ENCODE results near the gene RRAGD. TPM values are rescaled to one million over a fixed set of nuclear protein-coding genes. Genes with fewer than 3 reads are reported as not detected.

Gene RRAGD
- total RNA-seq, 1 donor from 2014 or later, result 3.4 TPM

DNA sequence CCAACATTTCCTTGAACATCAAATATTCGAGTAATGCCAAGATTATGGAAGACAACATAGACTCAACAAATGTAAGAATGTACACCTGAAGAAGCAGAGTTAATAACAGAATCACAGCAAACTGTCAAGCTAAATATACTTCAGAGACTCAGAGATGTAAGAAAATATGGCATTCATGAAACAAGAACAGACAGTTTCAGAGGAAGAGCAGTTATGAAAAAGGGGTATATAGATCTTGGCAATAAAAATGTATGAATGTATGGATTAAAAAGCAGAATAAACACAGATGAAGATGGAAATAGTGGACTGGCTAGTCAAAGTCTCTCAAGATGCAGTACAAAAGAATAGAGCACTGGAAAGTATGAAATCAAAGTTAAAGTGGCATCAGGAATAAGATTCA lies 18.4 kb downstream of the RRAGD start:
- FAIRE-seq (no peak), DNase-seq (ENCODE audit: low read depth) (no peak)
- TF ChIP-seq, protein P1, sequence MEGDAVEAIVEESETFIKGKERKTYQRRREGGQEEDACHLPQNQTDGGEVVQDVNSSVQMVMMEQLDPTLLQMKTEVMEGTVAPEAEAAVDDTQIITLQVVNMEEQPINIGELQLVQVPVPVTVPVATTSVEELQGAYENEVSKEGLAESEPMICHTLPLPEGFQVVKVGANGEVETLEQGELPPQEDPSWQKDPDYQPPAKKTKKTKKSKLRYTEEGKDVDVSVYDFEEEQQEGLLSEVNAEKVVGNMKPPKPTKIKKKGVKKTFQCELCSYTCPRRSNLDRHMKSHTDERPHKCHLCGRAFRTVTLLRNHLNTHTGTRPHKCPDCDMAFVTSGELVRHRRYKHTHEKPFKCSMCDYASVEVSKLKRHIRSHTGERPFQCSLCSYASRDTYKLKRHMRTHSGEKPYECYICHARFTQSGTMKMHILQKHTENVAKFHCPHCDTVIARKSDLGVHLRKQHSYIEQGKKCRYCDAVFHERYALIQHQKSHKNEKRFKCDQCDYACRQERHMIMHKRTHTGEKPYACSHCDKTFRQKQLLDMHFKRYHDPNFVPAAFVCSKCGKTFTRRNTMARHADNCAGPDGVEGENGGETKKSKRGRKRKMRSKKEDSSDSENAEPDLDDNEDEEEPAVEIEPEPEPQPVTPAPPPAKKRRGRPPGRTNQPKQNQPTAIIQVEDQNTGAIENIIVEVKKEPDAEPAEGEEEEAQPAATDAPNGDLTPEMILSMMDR (IDR thresholded peaks at IDR 0.05; ENCODE audit: insufficient read depth, low read length, severe bottlenecking), result no peak
- Histone ChIP-seq H3K36me3 (ENCODE audit: control insufficient read depth, insufficient read depth, low read length) (no peaks in the 10 kb centered on the region), H3K4me3 (ENCODE audit: low read depth, low read length) (no peak overlapping the region), H3K27me3 (ENCODE audit: control insufficient read depth, insufficient read depth, low read length) (peaks cover 3% of the 10 kb centered on the region)

DNA sequence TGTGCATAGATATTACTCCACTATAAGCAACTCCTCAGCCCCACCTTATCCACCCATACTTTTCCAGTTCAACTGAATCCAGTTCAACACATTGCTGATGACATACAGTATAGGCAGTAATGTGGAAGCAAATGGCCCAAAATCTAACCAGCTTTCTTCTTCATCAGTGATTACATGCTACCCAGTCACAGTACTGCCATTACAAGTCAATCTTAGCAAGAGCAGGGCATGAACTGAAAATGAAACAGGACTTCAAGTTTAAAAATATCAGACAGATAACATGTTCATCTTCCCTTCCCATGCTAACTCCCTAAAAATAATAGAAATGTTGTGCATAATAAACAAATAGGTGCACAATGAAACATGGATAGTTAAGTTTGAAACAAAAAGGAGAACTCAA lies 19.2 kb downstream of the RRAGD start:
- no peak for FAIRE-seq
- Histone ChIP-seq H3K4me3 (ENCODE audit: low read depth, low read length) (no peak overlapping the region), H3K36me3 (ENCODE audit: control insufficient read depth, insufficient read depth, low read length) (no peaks in the 10 kb centered on the region), H3K27me3 (ENCODE audit: control insufficient read depth, insufficient read depth, low read length) (peaks cover 3% of the 10 kb centered on the region)
- DNase-seq (ENCODE audit: low read depth), result no peak
- TF ChIP-seq, protein P1 (IDR thresholded peaks at IDR 0.05; ENCODE audit: insufficient read depth, low read length, severe bottlenecking), result no peak

DNA sequence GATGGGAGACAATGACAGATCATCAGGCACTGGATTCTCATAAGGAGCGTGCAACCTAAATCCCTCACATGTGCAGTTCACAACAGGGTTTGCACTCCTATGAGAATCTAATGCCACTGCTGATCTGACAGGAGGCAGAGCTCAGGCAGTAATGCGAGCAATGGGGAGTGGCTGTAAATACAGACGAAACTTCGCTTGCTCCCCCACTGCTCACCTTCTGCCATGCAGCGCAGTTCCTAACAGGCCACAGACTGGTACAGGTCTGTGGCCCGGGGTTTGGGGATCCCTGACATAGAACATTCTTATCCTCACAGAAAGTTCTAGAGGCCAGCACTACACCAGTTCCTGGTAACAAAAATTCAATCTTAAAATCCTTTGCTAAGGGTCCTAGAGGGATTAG lies 23.2 kb downstream of the RRAGD start:
- DNase-seq (ENCODE audit: low read depth), result no peak
- FAIRE-seq, result no peak
- Histone ChIP-seq H3K36me3 (ENCODE audit: control insufficient read depth, insufficient read depth, low read length) (no peaks in the 10 kb centered on the region), H3K27me3 (ENCODE audit: control insufficient read depth, insufficient read depth, low read length) (peaks cover 3% of the 10 kb centered on the region), H3K4me3 (ENCODE audit: low read depth, low read length) (no peak overlapping the region)
- TF ChIP-seq, protein P1 (IDR thresholded peaks at IDR 0.05; ENCODE audit: insufficient read depth, low read length, severe bottlenecking), result no peak

DNA sequence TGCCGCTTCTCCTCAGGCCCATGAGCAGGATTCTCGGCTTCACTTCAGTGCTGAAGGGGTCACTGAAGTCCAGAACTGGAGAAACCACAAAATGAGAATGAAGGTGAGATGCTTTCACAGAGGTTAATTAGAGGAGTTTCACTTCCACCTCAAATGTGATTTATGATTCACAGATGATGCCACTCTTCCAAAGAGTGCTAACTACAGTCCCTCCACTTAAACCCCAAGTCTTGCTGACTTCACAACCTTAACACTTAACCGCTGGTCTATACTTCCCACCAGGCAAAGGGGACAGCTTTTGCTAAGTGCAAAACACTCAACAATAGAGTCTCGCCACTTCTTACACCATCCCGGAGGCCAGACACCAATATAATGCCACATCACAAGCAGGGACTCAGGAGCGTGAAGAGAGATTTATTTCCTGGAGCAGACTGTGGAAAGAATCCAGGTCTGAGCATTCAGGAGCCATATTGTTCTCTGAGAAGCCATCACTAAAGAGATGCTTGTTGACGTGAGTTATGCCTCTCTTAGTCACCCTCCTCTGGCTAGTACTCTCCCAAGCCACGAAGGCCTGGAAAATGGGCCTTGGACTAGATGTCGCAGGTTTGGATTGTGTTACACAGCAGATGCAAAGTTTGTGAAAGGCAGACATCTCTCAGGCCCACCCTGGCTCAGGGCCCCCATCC lies 24.4 kb downstream of the RRAGD start:
- no peak for DNase-seq (ENCODE audit: low read depth)
- TF ChIP-seq, protein P1 (IDR thresholded peaks at IDR 0.05; ENCODE audit: insufficient read depth, low read length, severe bottlenecking), result no peak
- Histone ChIP-seq H3K27me3 (ENCODE audit: control insufficient read depth, insufficient read depth, low read length) (no peaks in the 10 kb centered on the region), H3K36me3 (ENCODE audit: control insufficient read depth, insufficient read depth, low read length) (no peaks in the 10 kb centered on the region), H3K4me3 (ENCODE audit: low read depth, low read length) (no peak overlapping the region)
- FAIRE-seq, result no peak

DNA sequence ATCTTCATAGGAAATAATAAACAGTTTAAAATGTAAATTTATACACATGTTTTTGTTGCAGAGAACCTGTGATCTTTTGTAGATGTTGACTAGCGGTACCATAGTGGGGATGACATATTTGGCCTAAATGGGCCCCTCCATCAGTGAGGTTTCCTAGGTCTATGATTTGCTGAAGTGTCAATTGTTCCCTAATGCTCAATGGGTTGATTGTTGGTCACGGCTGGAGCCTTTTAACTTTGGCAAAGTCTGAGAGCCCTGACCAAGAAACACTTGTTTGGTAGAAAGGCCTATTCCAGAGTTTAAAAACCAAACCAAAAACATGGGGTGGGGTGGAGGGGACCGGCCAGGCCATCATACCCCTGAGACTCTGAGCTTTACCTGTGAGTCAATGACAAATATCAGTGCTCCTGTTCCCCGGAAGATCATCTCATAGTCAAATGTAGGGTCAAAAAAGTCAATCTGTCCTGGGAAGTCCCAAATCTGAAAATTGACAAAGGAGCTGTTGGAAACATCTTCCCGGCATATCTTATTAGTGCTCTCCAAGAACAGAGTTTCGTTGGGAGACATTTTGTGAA lies 25.1 kb downstream of the RRAGD start:
- DNase-seq (ENCODE audit: low read depth) (no peak), FAIRE-seq (no peak)
- Histone ChIP-seq H3K36me3 (ENCODE audit: control insufficient read depth, insufficient read depth, low read length) (no peaks in the 10 kb centered on the region), H3K4me3 (ENCODE audit: low read depth, low read length) (no peak overlapping the region), H3K27me3 (ENCODE audit: control insufficient read depth, insufficient read depth, low read length) (no peaks in the 10 kb centered on the region)
- TF ChIP-seq, protein P1 (IDR thresholded peaks at IDR 0.05; ENCODE audit: insufficient read depth, low read length, severe bottlenecking), result no peak

DNA sequence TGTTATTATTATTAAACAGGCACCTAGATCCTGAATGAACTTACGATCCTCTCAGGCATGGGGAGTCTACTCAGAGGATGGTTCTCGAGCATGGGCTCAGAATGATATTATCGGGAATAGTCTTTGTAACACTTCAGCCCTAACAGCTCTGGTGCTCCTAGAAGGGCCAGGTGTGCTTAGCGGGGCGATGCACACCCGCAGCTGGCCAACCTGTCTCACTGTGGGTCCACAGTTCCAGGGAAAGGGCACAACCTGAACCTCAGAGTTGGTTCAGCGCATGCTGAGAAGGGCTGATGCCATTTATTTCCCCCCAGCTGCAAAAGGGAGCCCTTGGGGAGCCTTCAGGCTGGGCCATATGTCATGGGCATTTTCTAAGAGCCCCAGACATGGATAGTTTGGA lies 26.2 kb downstream of the RRAGD start:
- TF ChIP-seq, protein P1 (IDR thresholded peaks at IDR 0.05; ENCODE audit: insufficient read depth, low read length, severe bottlenecking), result no peak
- no peaks in the 10 kb centered on the region for H3K36me3 ChIP-seq (ENCODE audit: control insufficient read depth, insufficient read depth, low read length)
- no peaks in the 10 kb centered on the region for H3K27me3 ChIP-seq (ENCODE audit: control insufficient read depth, insufficient read depth, low read length)
- DNase-seq (ENCODE audit: low read depth) (no peak), FAIRE-seq (no peak)
- no peak overlapping the region for H3K4me3 ChIP-seq (ENCODE audit: low read depth, low read length)
